ENCODE results near the gene BTBD9. TPM values are rescaled to one million over a fixed set of nuclear protein-coding genes. Genes with fewer than 3 reads are reported as not detected.

BTBD9 gene
- total and polyA plus RNA-seq, 9 of the 15 experiments (the other 6 are each of a cell fraction or from before 2014, with no cell fraction given): 0.08 to 1.6 (median 0.58) TPM

DNA sequence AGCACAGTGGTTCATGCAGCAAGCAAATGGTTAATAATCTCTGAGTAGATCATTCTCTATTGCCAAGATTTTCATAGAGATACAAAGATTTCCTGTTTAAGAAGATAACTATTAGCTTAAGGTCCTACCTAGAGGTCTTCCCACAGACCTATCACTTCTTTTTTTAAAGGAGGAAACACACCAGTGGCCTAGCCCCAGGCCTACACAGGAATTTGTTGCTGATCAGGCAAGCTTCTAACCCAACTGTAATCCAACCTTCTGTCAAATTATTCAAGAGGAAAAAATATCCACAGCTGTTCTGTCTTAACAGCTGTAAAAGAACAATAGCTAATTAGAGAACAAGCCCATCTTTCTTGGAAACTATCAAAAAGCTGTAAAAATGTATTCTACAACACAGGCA, 332.8 kb downstream of the BTBD9 start (continued):
- TF ChIP-seq ZBTB33 (CRISPR knock-in tag; IDR thresholded peaks at IDR 0.05) (no peak), SMC3 (conservative IDR thresholded peaks at IDR 0.05; ENCODE audit: insufficient read depth, low read depth, low read length) (no peak), TSC22D4 (tag; IDR thresholded peaks at IDR 0.05) (no peak), SRSF1 (IDR thresholded peaks at IDR 0.05; ENCODE audit: low read depth, low read length) (no peak), EGR1 (conservative IDR thresholded peaks at IDR 0.05) (no peak), SUPT5H (IDR thresholded peaks at IDR 0.05) (no peak), ZNF134 (CRISPR knock-in tag; conservative IDR thresholded peaks at IDR 0.05) (no peak), ADNP (tag; IDR thresholded peaks at IDR 0.05) (no peak), ZKSCAN8 (CRISPR knock-in tag; IDR thresholded peaks at IDR 0.05) (no peak), ETS1 (conservative IDR thresholded peaks at IDR 0.05; ENCODE audit: control insufficient read depth, low read depth, low read length) (no peak), E2F3 (CRISPR knock-in tag; IDR thresholded peaks at IDR 0.05) (no peak)
- TF ChIP-seq, protein P1, sequence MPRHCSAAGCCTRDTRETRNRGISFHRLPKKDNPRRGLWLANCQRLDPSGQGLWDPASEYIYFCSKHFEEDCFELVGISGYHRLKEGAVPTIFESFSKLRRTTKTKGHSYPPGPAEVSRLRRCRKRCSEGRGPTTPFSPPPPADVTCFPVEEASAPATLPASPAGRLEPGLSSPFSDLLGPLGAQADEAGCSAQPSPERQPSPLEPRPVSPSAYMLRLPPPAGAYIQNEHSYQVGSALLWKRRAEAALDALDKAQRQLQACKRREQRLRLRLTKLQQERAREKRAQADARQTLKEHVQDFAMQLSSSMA (CRISPR knock-in tag; IDR thresholded peaks at IDR 0.05): no peak
